Stimulated activated naive B cell treated with anti-CD40 and anti-IgM and Interleukin-4, amounts not matched to agents 10 μg/mL and 1 μg/mL and 100 μg/mL, for 72 hours (primary cell): ENCODE data around the gene SLC25A51.

Source experiments
- ATAC-seq, 2 donors: fragments of 150-1000 bp; cut with Tn5 transposase; replicated peaks; 2 replicates each; pipeline ENCODE4 v1.10.0; 2021; ENCODE audit warnings: moderate library complexity in 1 of 2
- DNase-seq: peaks from one replicate; pipeline ENCODE4 v3.0.0; 2021
- H3K27ac Mint-ChIP-seq: one replicate; pipeline ENCODE4 v1.8.0; 2022; ENCODE audit warnings: mild to moderate bottlenecking, mixed read lengths
- H3K27me3 Mint-ChIP-seq, 2 donors: one replicate each; pipeline ENCODE4 v1.8.0; 2022; ENCODE audit warnings: mixed read lengths in 2 of 2
- H3K36me3 Mint-ChIP-seq, 2 donors: one replicate each; pipeline ENCODE4 v1.8.0; 2022; ENCODE audit warnings: mixed read lengths in 2 of 2, mild to moderate bottlenecking in 1 of 2
- H3K4me1 Mint-ChIP-seq, 2 donors: one replicate each; pipeline ENCODE4 v1.8.0; 2022; ENCODE audit warnings: mixed read lengths in 2 of 2, mild to moderate bottlenecking in 1 of 2
- H3K4me3 Mint-ChIP-seq, 2 donors: one replicate each; pipeline ENCODE4 v1.8.0; 2022; ENCODE audit warnings: mild to moderate bottlenecking in 2 of 2, mixed read lengths in 2 of 2, moderate library complexity in 1 of 2
- H3K9me3 Mint-ChIP-seq, 2 donors: one replicate each; pipeline ENCODE4 v1.8.0; 2022; ENCODE audit warnings: mixed read lengths in 2 of 2, mild to moderate bottlenecking in 1 of 2

Gene SLC25A51

GRCh38 chr9:37943345-37944265 is 39.7 kb upstream of the SLC25A51 start:
- ATAC-seq, result no peak
- H3K4me1 Mint-ChIP-seq, result no peaks in the 10 kb centered on the region
- no peak overlapping the region for H3K27ac Mint-ChIP-seq
- no peaks in the 10 kb centered on the region for H3K9me3 Mint-ChIP-seq
- peaks cover 0 to 8% of the 10 kb centered on the region in 2 donors for H3K27me3 Mint-ChIP-seq
- H3K4me3 Mint-ChIP-seq, result no peak overlapping the region
- no peak for DNase-seq
- no peaks in the 10 kb centered on the region for H3K36me3 Mint-ChIP-seq

DNA sequence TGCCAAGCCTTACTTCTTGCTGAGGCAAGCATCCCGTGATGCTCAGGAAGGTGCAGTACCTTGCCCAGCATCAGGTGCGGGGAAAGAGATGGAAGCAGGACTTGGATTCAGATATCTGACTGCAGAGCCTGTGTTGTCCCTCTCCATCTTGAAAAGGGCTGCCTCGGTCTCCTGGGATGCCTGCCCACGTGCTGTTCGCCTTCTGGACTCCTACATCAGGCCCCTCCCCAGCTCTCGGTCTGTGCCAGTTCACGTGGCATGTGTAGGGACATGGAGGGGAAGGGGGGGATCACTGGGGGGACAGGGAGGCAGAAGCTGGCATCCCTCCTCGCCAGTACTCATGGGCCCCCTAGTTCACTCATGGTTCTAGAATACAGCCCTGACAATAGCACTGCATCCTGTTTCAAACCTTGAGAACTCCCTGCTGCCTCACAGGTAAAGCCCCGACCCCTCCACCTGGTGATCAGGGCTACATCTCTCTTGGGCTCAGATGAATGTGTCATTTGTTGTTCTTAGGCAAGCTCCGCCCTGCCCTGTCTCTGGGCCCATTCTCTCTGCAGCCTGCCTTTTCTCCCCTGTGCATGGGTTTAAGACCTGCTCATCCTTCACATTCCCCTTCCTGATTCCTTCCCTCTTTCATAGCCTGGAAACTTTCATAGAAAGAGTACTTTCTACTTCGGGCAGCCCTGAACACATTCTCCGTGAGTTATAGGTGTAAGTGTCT is 38.9 kb upstream of the SLC25A51 start:
- no peaks in the 10 kb centered on the region for H3K36me3 Mint-ChIP-seq
- peaks cover 0 to 8% of the 10 kb centered on the region in 2 donors for H3K27me3 Mint-ChIP-seq
- H3K9me3 Mint-ChIP-seq, result no peaks in the 10 kb centered on the region
- no peak for ATAC-seq
- H3K4me1 Mint-ChIP-seq, result no peaks in the 10 kb centered on the region
- no peak for DNase-seq
- H3K27ac Mint-ChIP-seq, result no peak overlapping the region
- H3K4me3 Mint-ChIP-seq, result no peak overlapping the region

- Mint-ChIP-seq H3K9me3 (no peaks in the 10 kb centered on the region), H3K27ac (no peak overlapping the region)
- DNase-seq, result no peak
These were observed 37.3 kb upstream of the SLC25A51 start for GRCh38 chr9:37941253-37941652.

GRCh38 chr9:37939575-37940095 is 35.7 kb upstream of the SLC25A51 start:
- no peak for DNase-seq
- Mint-ChIP-seq H3K27ac (no peak overlapping the region), H3K9me3 (no peaks in the 10 kb centered on the region), H3K4me3 (no peak overlapping the region), H3K4me1 (no peaks in the 10 kb centered on the region), H3K27me3 (peaks cover 0 to 4% of the 10 kb centered on the region in 2 donors), H3K36me3 (no peaks in the 10 kb centered on the region)
- no peak for ATAC-seq

More at GRCh38 chr9:37941253-37941652, 37.3 kb upstream of the SLC25A51 start:
- ATAC-seq, result no peak
- Mint-ChIP-seq H3K4me1 (no peaks in the 10 kb centered on the region), H3K36me3 (no peaks in the 10 kb centered on the region), H3K27me3 (peaks cover 0 to 8% of the 10 kb centered on the region in 2 donors), H3K4me3 (no peak overlapping the region)

DNA sequence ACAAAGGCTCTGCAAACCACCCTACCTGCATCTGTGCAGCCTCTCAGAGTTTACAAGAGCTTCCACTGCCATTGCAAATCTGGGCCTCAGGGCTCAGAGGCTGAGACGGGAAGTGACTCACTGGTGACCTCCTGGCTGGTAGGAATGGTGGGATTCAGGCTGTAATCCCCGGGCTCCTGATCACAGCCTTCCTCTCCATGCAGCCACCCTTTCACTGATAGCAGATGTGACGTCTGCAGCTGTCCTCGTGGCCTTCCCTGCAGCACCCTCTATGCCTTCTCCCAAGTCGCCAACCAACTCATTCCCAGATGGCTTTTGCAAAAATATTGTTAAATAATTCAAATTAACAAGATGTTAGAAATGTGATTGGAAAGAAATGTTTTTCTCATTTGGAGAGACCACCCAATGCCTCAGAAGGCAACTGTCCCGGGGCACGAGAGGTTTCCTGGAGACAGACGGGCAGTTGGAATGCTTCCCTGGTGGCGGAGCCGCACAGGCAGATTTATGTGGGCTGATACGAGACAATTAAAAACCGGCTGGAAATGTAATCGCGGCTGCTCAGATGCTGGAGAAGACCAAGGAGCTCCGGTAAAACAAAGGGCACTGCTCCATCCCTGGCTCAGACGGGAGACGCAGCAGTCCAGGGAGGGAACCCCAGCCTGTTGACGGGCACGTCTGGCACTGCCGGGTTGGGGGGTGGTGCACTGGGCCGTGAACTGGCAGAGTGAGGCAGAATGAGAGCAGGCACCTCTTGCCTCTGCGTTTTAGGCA is 34.4 kb upstream of the SLC25A51 start:
- Mint-ChIP-seq H3K4me1 (no peaks in the 10 kb centered on the region), H3K9me3 (no peaks in the 10 kb centered on the region), H3K27ac (no peak overlapping the region), H3K36me3 (no peaks in the 10 kb centered on the region), H3K27me3 (peaks cover 0 to 3% of the 10 kb centered on the region in 2 donors), H3K4me3 (no peak overlapping the region)
- ATAC-seq, result no peak
- DNase-seq, result no peak

DNA sequence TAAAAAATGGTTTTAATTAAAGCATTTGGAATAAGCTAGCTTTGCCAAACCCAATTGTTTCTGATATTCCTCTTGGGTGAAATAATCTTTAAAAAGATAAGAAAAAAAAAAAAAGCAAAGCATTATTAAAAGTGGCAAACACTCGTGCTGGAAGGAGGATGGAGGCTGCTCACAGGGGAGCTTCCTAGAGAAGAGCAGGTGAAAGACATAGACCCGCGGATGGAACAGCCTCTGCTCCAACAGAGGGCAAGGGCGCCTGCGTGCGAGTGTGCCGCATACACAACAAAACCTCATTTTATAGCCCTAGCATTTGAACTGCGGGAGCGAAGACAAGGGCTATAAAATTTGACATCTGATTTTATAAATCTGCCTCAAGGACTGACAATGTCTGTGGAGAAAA is 33.4 kb upstream of the SLC25A51 start:
- Mint-ChIP-seq H3K27ac (no peak overlapping the region), H3K4me3 (no peak overlapping the region), H3K9me3 (no peaks in the 10 kb centered on the region), H3K36me3 (no peaks in the 10 kb centered on the region), H3K27me3 (peaks cover 0 to 3% of the 10 kb centered on the region in 2 donors), H3K4me1 (no peaks in the 10 kb centered on the region)
- DNase-seq (no peak), ATAC-seq (no peak)

- peaks cover 0 to under 1% of the 10 kb centered on the region in 2 donors for H3K27me3 Mint-ChIP-seq
- H3K4me1 Mint-ChIP-seq, result no peaks in the 10 kb centered on the region
- DNase-seq (no peak), ATAC-seq (no peak)
- H3K36me3 Mint-ChIP-seq, result no peaks in the 10 kb centered on the region
- no peak overlapping the region for H3K27ac Mint-ChIP-seq
- H3K4me3 Mint-ChIP-seq, result no peak overlapping the region
- no peaks in the 10 kb centered on the region for H3K9me3 Mint-ChIP-seq
These were observed 33.0 kb upstream of the SLC25A51 start for GRCh38 chr9:37936965-37937364.

GRCh38 chr9:37936376-37936775 is 32.4 kb upstream of the SLC25A51 start:
- no peak overlapping the region for H3K4me3 Mint-ChIP-seq
- H3K9me3 Mint-ChIP-seq, result no peaks in the 10 kb centered on the region
- DNase-seq (no peak), ATAC-seq (no peak)
- no peaks in the 10 kb centered on the region for H3K27me3 Mint-ChIP-seq
- no peaks in the 10 kb centered on the region for H3K4me1 Mint-ChIP-seq
- H3K36me3 Mint-ChIP-seq, result no peaks in the 10 kb centered on the region
- H3K27ac Mint-ChIP-seq, result no peak overlapping the region

GRCh38 chr9:37935096-37935495 is 31.2 kb upstream of the SLC25A51 start:
- ATAC-seq (no peak), DNase-seq (no peak)
- no peaks in the 10 kb centered on the region for H3K36me3 Mint-ChIP-seq
- H3K9me3 Mint-ChIP-seq, result no peaks in the 10 kb centered on the region
- H3K27ac Mint-ChIP-seq, result peak overlapping the region; percentile 25
- H3K4me1 Mint-ChIP-seq, result no peaks in the 10 kb centered on the region
- no peaks in the 10 kb centered on the region for H3K27me3 Mint-ChIP-seq
- H3K4me3 Mint-ChIP-seq, result no peak overlapping the region

- Mint-ChIP-seq H3K4me3 (no peak overlapping the region), H3K27ac (no peak overlapping the region), H3K27me3 (peaks cover 0 to 3% of the 10 kb centered on the region in 2 donors), H3K9me3 (no peaks in the 10 kb centered on the region), H3K36me3 (peaks cover 0 to 3% of the 10 kb centered on the region in 2 donors), H3K4me1 (no peaks in the 10 kb centered on the region)
- ATAC-seq, result no peak
- DNase-seq, result no peak
These were observed 27.7 kb upstream of the SLC25A51 start for GRCh38 chr9:37931592-37931991.

DNA sequence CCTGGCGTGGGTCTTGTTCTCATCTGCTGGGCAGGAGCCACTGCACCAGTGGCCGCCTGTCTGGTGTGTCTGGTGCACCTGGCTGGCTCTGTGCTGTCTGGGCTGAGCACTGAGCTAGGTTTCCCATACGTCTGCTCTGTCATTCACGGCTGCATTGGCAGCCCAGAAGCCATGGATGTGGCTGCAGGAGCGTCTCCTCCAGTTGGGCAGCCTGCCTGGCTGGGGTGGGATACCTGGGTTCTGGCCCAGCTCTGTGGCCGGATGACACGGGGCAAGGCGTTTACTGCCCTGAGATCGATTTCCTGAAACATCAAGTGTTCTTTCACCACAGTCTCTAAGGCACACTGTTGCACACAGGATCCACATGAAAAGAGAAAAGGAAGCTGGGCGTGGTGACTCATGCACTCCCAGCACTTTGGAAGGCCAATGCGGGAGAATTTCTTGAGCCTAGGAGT is 25.5 kb upstream of the SLC25A51 start:
- Mint-ChIP-seq H3K4me3 (no peak overlapping the region), H3K9me3 (no peaks in the 10 kb centered on the region), H3K4me1 (peaks cover 2 to 5% of the 10 kb centered on the region in 2 donors), H3K27ac (no peak overlapping the region), H3K27me3 (peaks cover 0 to 3% of the 10 kb centered on the region in 2 donors), H3K36me3 (peaks cover 0 to 3% of the 10 kb centered on the region in 2 donors)
- ATAC-seq, result no peak
- DNase-seq, result no peak

DNA sequence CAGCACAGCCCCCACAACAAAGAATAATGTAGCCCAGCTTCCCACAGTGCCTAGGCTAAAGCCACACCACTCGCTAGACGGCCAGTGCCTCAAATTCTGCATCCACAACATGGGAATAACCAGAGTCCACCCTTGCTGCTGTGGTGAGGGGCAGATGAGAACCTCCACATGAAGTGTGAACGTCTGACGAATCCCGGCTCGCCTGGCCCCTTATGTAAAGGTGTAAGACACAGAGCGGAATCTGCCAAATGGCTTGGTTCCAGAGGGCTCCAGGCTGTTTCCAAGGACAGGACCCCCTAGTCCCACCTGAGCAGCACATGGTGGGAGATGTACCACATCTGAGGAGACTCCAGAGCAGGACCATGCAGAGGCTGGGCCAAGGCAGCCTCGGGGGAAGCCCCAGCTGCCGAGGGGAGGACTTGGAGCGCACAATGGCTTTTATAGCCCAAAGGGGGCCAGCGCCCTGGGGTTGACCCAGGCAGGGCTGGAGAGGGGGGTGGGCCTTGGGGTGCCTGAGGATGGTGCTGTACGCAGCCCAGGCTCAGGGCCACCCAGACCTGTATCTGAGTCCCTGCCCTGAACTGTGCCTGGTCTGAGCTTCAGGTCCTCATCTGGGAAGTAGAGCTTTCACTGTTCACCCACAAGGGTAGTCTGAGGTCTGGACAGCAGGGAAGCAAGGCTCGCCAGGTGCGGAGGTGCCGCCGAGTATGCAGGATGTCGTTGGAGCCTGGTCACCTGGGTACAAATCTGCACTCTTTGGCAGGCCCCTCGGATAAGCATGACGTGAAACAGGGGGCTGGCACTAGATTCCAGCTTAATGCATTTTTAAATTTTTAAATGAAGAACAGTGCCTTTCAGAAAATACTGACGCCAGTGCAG is 24.9 kb upstream of the SLC25A51 start:
- Mint-ChIP-seq H3K27ac (no peak overlapping the region), H3K36me3 (peaks cover 0 to 3% of the 10 kb centered on the region in 2 donors)
- no peak for ATAC-seq

More for the DNA sequence above, 24.9 kb upstream of the SLC25A51 start:
- peaks cover 2 to 5% of the 10 kb centered on the region in 2 donors for H3K4me1 Mint-ChIP-seq
- no peak for DNase-seq
- no peaks in the 10 kb centered on the region for H3K9me3 Mint-ChIP-seq
- peaks cover 0 to 3% of the 10 kb centered on the region in 2 donors for H3K27me3 Mint-ChIP-seq
- H3K4me3 Mint-ChIP-seq, result no peak overlapping the region
